Amniotic stem cell (primary cell): ENCODE measurements around the gene ALCAM.

Experiments used
- DNase-seq: peaks from one replicate; lab custom pipeline; 2025; lab: John Stamatoyannopoulos, UW

The ALCAM gene

GRCh38 chr3:105429034-105429762 is 62.5 kb downstream of the ALCAM start:
- DNase-seq, result no peak

- DNase-seq, result no peak
These were observed 63.7 kb downstream of the ALCAM start for GRCh38 chr3:105430455-105430854.

GRCh38 chr3:105431200-105431599 is 64.5 kb downstream of the ALCAM start:
- DNase-seq, result no peak

- no peak for DNase-seq
These were observed 68.6 kb downstream of the ALCAM start for GRCh38 chr3:105435277-105435676.

GRCh38 chr3:105436687-105437086 is 70.0 kb downstream of the ALCAM start:
- DNase-seq, result no peak

- DNase-seq, result no peak
These were observed 73.4 kb downstream of the ALCAM start for GRCh38 chr3:105440113-105440512.

GRCh38 chr3:105444725-105445124 is 78.0 kb downstream of the ALCAM start:
- no peak for DNase-seq

GRCh38 chr3:105448338-105448982 is 81.8 kb downstream of the ALCAM start:
- DNase-seq, result no peak

GRCh38 chr3:105449414-105449813 is 82.7 kb downstream of the ALCAM start:
- no peak for DNase-seq

- no peak for DNase-seq
These were observed 89.3 kb downstream of the ALCAM start for GRCh38 chr3:105456017-105456416.

- no peak for DNase-seq
These were observed 92.0 kb downstream of the ALCAM start for GRCh38 chr3:105458518-105459215.

GRCh38 chr3:105459566-105460290 is 93.0 kb downstream of the ALCAM start:
- DNase-seq, result no peak

- DNase-seq, result no peak
These were observed 96.9 kb downstream of the ALCAM start for GRCh38 chr3:105463620-105464019.

- no peak for DNase-seq
These were observed 98.6 kb downstream of the ALCAM start for GRCh38 chr3:105465251-105465853.

- DNase-seq, result no peak
These were observed 99.4 kb downstream of the ALCAM start for GRCh38 chr3:105466072-105466471.

- no peak for DNase-seq
These were observed 100.0 kb downstream of the ALCAM start for GRCh38 chr3:105466495-105467404.

- DNase-seq, result no peak
These were observed 104.1 kb downstream of the ALCAM start for GRCh38 chr3:105470851-105471250.

- DNase-seq, result peak; percentile 38
These were observed 107.0 kb downstream of the ALCAM start for GRCh38 chr3:105473521-105474223.

GRCh38 chr3:105480768-105481167 is 114.1 kb downstream of the ALCAM start:
- DNase-seq, result no peak

GRCh38 chr3:105483476-105483875 is 116.8 kb downstream of the ALCAM start:
- DNase-seq, result no peak
